ELR (cell line): ENCODE data around the gene OR2F1.

Source experiments
- DNase-seq: peaks from one replicate; pipeline ENCODE4 v3.0.0-alpha.2; 2015; ENCODE audit warnings: low read depth

OR2F1 gene

GRCh38 chr7:143954135-143954534, 509 bp upstream of the OR2F1 start:
- DNase-seq, result no peak

GRCh38 chr7:143958781-143959180, 4.1 kb downstream of the OR2F1 start:
- no peak for DNase-seq

GRCh38 chr7:143960813-143961610, 6.4 kb downstream of the OR2F1 start:
- DNase-seq, result no peak

- no peak for DNase-seq
Observed at GRCh38 chr7:143965280-143965679, 10.6 kb downstream of the OR2F1 start.

- DNase-seq, result no peak
Observed at GRCh38 chr7:143967398-143967797, 12.8 kb downstream of the OR2F1 start.

GRCh38 chr7:143973870-143974416, 19.3 kb downstream of the OR2F1 start:
- DNase-seq, result no peak

GRCh38 chr7:143974459-143974858, 19.8 kb downstream of the OR2F1 start:
- no peak for DNase-seq

GRCh38 chr7:143975617-143976016, 21.0 kb downstream of the OR2F1 start:
- peak; percentile 22 for DNase-seq

- DNase-seq, result no peak
Observed at GRCh38 chr7:143978585-143978984, 23.9 kb downstream of the OR2F1 start.

GRCh38 chr7:143979359-143979758, 24.7 kb downstream of the OR2F1 start:
- DNase-seq, result peak; percentile 72

- no peak for DNase-seq
Observed at GRCh38 chr7:143979998-143980397, 25.4 kb downstream of the OR2F1 start.

- no peak for DNase-seq
Observed at GRCh38 chr7:143980746-143981510, 26.3 kb downstream of the OR2F1 start.

GRCh38 chr7:143983960-143984359, 29.3 kb downstream of the OR2F1 start:
- no peak for DNase-seq

GRCh38 chr7:143987513-143987912, 32.9 kb downstream of the OR2F1 start:
- DNase-seq, result no peak

GRCh38 chr7:143988976-143989745, 34.5 kb downstream of the OR2F1 start:
- DNase-seq, result no peak

GRCh38 chr7:143992670-143993069, 38.0 kb downstream of the OR2F1 start:
- no peak for DNase-seq

- DNase-seq, result no peak
Observed at GRCh38 chr7:143993924-143994323, 39.3 kb downstream of the OR2F1 start.

- no peak for DNase-seq
Observed at GRCh38 chr7:144000020-144000419, 45.4 kb downstream of the OR2F1 start, which contains the start of gene OR6B1. TSS of gene OR6B1 (plus strand) at chr7:144000320. CDS start at chr7:144003997, 3,677 bp downstream.

GRCh38 chr7:144001543-144001942, 46.9 kb downstream of the OR2F1 start:
- peak; percentile 12 for DNase-seq

- no peak for DNase-seq
Observed at GRCh38 chr7:144004703-144005102, 50.1 kb downstream of the OR2F1 start.

GRCh38 chr7:144006029-144006691, 51.5 kb downstream of the OR2F1 start:
- no peak for DNase-seq

- no peak for DNase-seq
Observed at GRCh38 chr7:144006692-144007042, 52.0 kb downstream of the OR2F1 start.
